Measurements from ENCODE around the gene NOXA1.

NOXA1 gene

GRCh38 chr9:137395666-137396010 lies 27.6 kb upstream of the NOXA1 start:
- Histone ChIP-seq H2AK5ac (ENCODE audit: low read depth, low read length) (peak overlapping the region; percentile 74), H3K27ac (replicated peaks; ENCODE audit: low read length) (no peak overlapping the region), H3K27me3 (ENCODE audit: control insufficient read depth in 3 of 3, insufficient read depth in 3 of 3, low read depth in 1 of 3, low read length in 3 of 3) (no peaks in the 10 kb centered on the region), H3K4ac (ENCODE audit: low read length) (no peak overlapping the region), H4K8ac (ENCODE audit: low read depth, low read length) (no peak overlapping the region), H4K91ac (ENCODE audit: low read depth, low read length, poor library complexity) (no peak overlapping the region), H3K4me3 (ENCODE audit: low read length in 2 of 2) (no peak overlapping the region), H3K4me2 (ENCODE audit: insufficient read depth, low read length, poor library complexity, severe bottlenecking) (no peak overlapping the region), H3K9me3 (replicated peaks in 1 of 2; ENCODE audit: control insufficient read depth in 2 of 2, insufficient read depth in 1 of 2, low read depth in 1 of 2, low read length in 2 of 2) (peaks cover 3 to 5% of the 10 kb centered on the region in 2 donors), H2BK120ac (ENCODE audit: low read depth, low read length) (no peak overlapping the region), H3K9ac (ENCODE audit: low read depth, low read length, poor library complexity) (peak overlapping the region; percentile 30), H2BK12ac (ENCODE audit: low read length) (no peak overlapping the region), H3K79me1 (ENCODE audit: low read depth, low read length) (peaks cover 8% of the 10 kb centered on the region), H3K23ac (ENCODE audit: low read depth, low read length, poor library complexity) (no peak overlapping the region), H3K4me1 (ENCODE audit: control insufficient read depth in 2 of 2, insufficient read depth in 1 of 2, low read depth in 1 of 2, low read length in 2 of 2) (peaks cover 3 to 6% of the 10 kb centered on the region in 2 donors), H2BK5ac (ENCODE audit: low read length) (no peak overlapping the region), H3K36me3 (replicated peaks in 1 of 2; ENCODE audit: control insufficient read depth in 2 of 2, insufficient read depth in 2 of 2, low read length in 2 of 2) (peaks cover 2 to 3% of the 10 kb centered on the region in 2 donors), H2AFZ (ENCODE audit: low read length) (no peak overlapping the region), H3K14ac (ENCODE audit: low read length) (no peak overlapping the region), H3K18ac (ENCODE audit: low read length) (no peak overlapping the region), H2BK15ac (ENCODE audit: low read length) (no peak overlapping the region)
- WGBS, 2 donors (ENCODE audit: extremely low coverage in 2 of 2, insufficient read length in 2 of 2, insufficient replicate concordance in 1 of 2), result no CpG with 5 or more reads among the region's 11 CpGs
- DNase-seq (ENCODE audit: low spot score), result no peak

- Histone ChIP-seq H3K4me3 (ENCODE audit: low read length in 2 of 2) (no peak overlapping the region), H2BK12ac (ENCODE audit: low read length) (no peak overlapping the region), H3K36me3 (replicated peaks in 1 of 2; ENCODE audit: control insufficient read depth in 2 of 2, insufficient read depth in 2 of 2, low read length in 2 of 2) (peaks cover 2 to 3% of the 10 kb centered on the region in 2 donors), H3K4ac (ENCODE audit: low read length) (no peak overlapping the region), H4K91ac (ENCODE audit: low read depth, low read length, poor library complexity) (no peak overlapping the region), H2BK5ac (ENCODE audit: low read length) (no peak overlapping the region), H2AFZ (ENCODE audit: low read length) (no peak overlapping the region), H3K14ac (ENCODE audit: low read length) (no peak overlapping the region), H3K27me3 (ENCODE audit: control insufficient read depth in 3 of 3, insufficient read depth in 3 of 3, low read depth in 1 of 3, low read length in 3 of 3) (no peaks in the 10 kb centered on the region), H3K27ac (replicated peaks; ENCODE audit: low read length) (no peak overlapping the region), H3K18ac (ENCODE audit: low read length) (no peak overlapping the region), H3K79me1 (ENCODE audit: low read depth, low read length) (peaks cover 4% of the 10 kb centered on the region), H3K9me3 (replicated peaks in 1 of 2; ENCODE audit: control insufficient read depth in 2 of 2, insufficient read depth in 1 of 2, low read depth in 1 of 2, low read length in 2 of 2) (peaks cover 5 to 6% of the 10 kb centered on the region in 2 donors), H4K8ac (ENCODE audit: low read depth, low read length) (no peak overlapping the region), H2AK5ac (ENCODE audit: low read depth, low read length) (no peak overlapping the region), H3K9ac (ENCODE audit: low read depth, low read length, poor library complexity) (no peak overlapping the region), H2BK120ac (ENCODE audit: low read depth, low read length) (no peak overlapping the region), H3K23ac (ENCODE audit: low read depth, low read length, poor library complexity) (no peak overlapping the region), H3K4me1 (ENCODE audit: control insufficient read depth in 2 of 2, insufficient read depth in 1 of 2, low read depth in 1 of 2, low read length in 2 of 2) (peaks cover 3 to 6% of the 10 kb centered on the region in 2 donors), H2BK15ac (ENCODE audit: low read length) (no peak overlapping the region), H3K4me2 (ENCODE audit: insufficient read depth, low read length, poor library complexity, severe bottlenecking) (no peak overlapping the region)
- DNase-seq (ENCODE audit: low spot score), result no peak
- no CpG with 5 or more reads among the region's 15 CpGs for WGBS, 2 donors (ENCODE audit: extremely low coverage in 2 of 2, insufficient read length in 2 of 2, insufficient replicate concordance in 1 of 2)
Observed at GRCh38 chr9:137396227-137396626, 27.0 kb upstream of the NOXA1 start.

GRCh38 chr9:137396634-137397367 lies 26.4 kb upstream of the NOXA1 start:
- Histone ChIP-seq H3K14ac (ENCODE audit: low read length) (no peak overlapping the region), H3K4me2 (ENCODE audit: insufficient read depth, low read length, poor library complexity, severe bottlenecking) (no peak overlapping the region), H2BK12ac (ENCODE audit: low read length) (no peak overlapping the region), H3K4me1 (ENCODE audit: control insufficient read depth in 2 of 2, insufficient read depth in 1 of 2, low read depth in 1 of 2, low read length in 2 of 2) (peaks cover 3 to 6% of the 10 kb centered on the region in 2 donors), H3K36me3 (replicated peaks in 1 of 2; ENCODE audit: control insufficient read depth in 2 of 2, insufficient read depth in 2 of 2, low read length in 2 of 2) (peaks cover 2 to 3% of the 10 kb centered on the region in 2 donors), H3K9me3 (replicated peaks in 1 of 2; ENCODE audit: control insufficient read depth in 2 of 2, insufficient read depth in 1 of 2, low read depth in 1 of 2, low read length in 2 of 2) (peaks cover 5 to 6% of the 10 kb centered on the region in 2 donors), H2BK5ac (ENCODE audit: low read length) (no peak overlapping the region), H2AFZ (ENCODE audit: low read length) (no peak overlapping the region), H3K9ac (ENCODE audit: low read depth, low read length, poor library complexity) (no peak overlapping the region), H3K27ac (replicated peaks; ENCODE audit: low read length) (no peak overlapping the region), H4K91ac (ENCODE audit: low read depth, low read length, poor library complexity) (no peak overlapping the region), H3K18ac (ENCODE audit: low read length) (no peak overlapping the region), H2AK5ac (ENCODE audit: low read depth, low read length) (peak overlapping the region; percentile 22), H3K79me1 (ENCODE audit: low read depth, low read length) (peaks cover 4% of the 10 kb centered on the region), H3K27me3 (ENCODE audit: control insufficient read depth in 3 of 3, insufficient read depth in 3 of 3, low read depth in 1 of 3, low read length in 3 of 3) (no peaks in the 10 kb centered on the region), H2BK15ac (ENCODE audit: low read length) (peak overlapping the region; percentile 63), H4K8ac (ENCODE audit: low read depth, low read length) (no peak overlapping the region), H3K23ac (ENCODE audit: low read depth, low read length, poor library complexity) (no peak overlapping the region), H3K4me3 (ENCODE audit: low read length in 2 of 2) (no peak overlapping the region), H3K4ac (ENCODE audit: low read length) (no peak overlapping the region), H2BK120ac (ENCODE audit: low read depth, low read length) (no peak overlapping the region)
- no peak for DNase-seq (ENCODE audit: low spot score)
- WGBS, 2 donors (ENCODE audit: extremely low coverage in 2 of 2, insufficient read length in 2 of 2, insufficient replicate concordance in 1 of 2), result no CpG with 5 or more reads among the region's 26 CpGs

GRCh38 chr9:137397675-137398423 lies 25.3 kb upstream of the NOXA1 start:
- H3K4me3 ChIP-seq (ENCODE audit: low read length in 2 of 2), result no peak overlapping the region
- 100% methylated on average over 1 of the region's 20 CpGs for WGBS, 2 donors (ENCODE audit: extremely low coverage in 2 of 2, insufficient read length in 2 of 2, insufficient replicate concordance in 1 of 2)
- H3K36me3 ChIP-seq (replicated peaks in 1 of 2; ENCODE audit: control insufficient read depth in 2 of 2, insufficient read depth in 2 of 2, low read length in 2 of 2), result peaks cover 0 to 3% of the 10 kb centered on the region in 2 donors
- H2AFZ ChIP-seq (ENCODE audit: low read length), result no peak overlapping the region
- no peak overlapping the region for H2AK5ac ChIP-seq (ENCODE audit: low read depth, low read length)
- no peak overlapping the region for H3K4me2 ChIP-seq (ENCODE audit: insufficient read depth, low read length, poor library complexity, severe bottlenecking)
- H4K91ac ChIP-seq (ENCODE audit: low read depth, low read length, poor library complexity), result no peak overlapping the region
- H3K4me1 ChIP-seq (ENCODE audit: control insufficient read depth in 2 of 2, insufficient read depth in 1 of 2, low read depth in 1 of 2, low read length in 2 of 2), result peaks cover 3 to 6% of the 10 kb centered on the region in 2 donors
- no peak overlapping the region for H3K23ac ChIP-seq (ENCODE audit: low read depth, low read length, poor library complexity)
- H3K14ac ChIP-seq (ENCODE audit: low read length), result peak overlapping the region; percentile 71
- H3K4ac ChIP-seq (ENCODE audit: low read length), result peak overlapping the region; percentile 53
- H2BK120ac ChIP-seq (ENCODE audit: low read depth, low read length), result peak overlapping the region; percentile 81
- no peak overlapping the region for H3K27ac ChIP-seq (replicated peaks; ENCODE audit: low read length)
- no peak overlapping the region for H2BK5ac ChIP-seq (ENCODE audit: low read length)
- peaks cover 5 to 6% of the 10 kb centered on the region in 2 donors for H3K9me3 ChIP-seq (replicated peaks in 1 of 2; ENCODE audit: control insufficient read depth in 2 of 2, insufficient read depth in 1 of 2, low read depth in 1 of 2, low read length in 2 of 2)
- no peak overlapping the region for H4K8ac ChIP-seq (ENCODE audit: low read depth, low read length)
- peaks cover 4% of the 10 kb centered on the region for H3K79me1 ChIP-seq (ENCODE audit: low read depth, low read length)
- no peak overlapping the region for H2BK12ac ChIP-seq (ENCODE audit: low read length)
- H3K27me3 ChIP-seq (ENCODE audit: control insufficient read depth in 3 of 3, insufficient read depth in 3 of 3, low read depth in 1 of 3, low read length in 3 of 3), result no peaks in the 10 kb centered on the region
- H3K18ac ChIP-seq (ENCODE audit: low read length), result no peak overlapping the region
- DNase-seq (ENCODE audit: low spot score), result no peak
- no peak overlapping the region for H2BK15ac ChIP-seq (ENCODE audit: low read length)
- no peak overlapping the region for H3K9ac ChIP-seq (ENCODE audit: low read depth, low read length, poor library complexity)
